Stimulated activated CD8-positive, alpha-beta memory T cell treated with anti-CD3 and anti-CD28 coated beads, Interleukin-12 subunit alpha, Interleukin-12 subunit beta, amount 100 ng/mL, for 24 hours (primary cell): Measurements from ENCODE around the gene SSC4D.
"Not testable (repeated sequence)": the region's sequence is repeated elsewhere in the genome, so short reads cannot be mapped to it uniquely, and the experiment has no call there.

Experiments used
- DNase-seq: peaks from one replicate; pipeline ENCODE4 v3.0.0-alpha.2; 2020; ENCODE audit errors: extremely low read depth

SSC4D gene

GRCh38 chr7:76409537-76409936 is at the start of gene SSC4D:
Gene SSC4D (minus strand): TSS chr7:76409697. CDS start chr7:76404439, 5,258 bp downstream.
- no peak for DNase-seq

- not testable (repeated sequence) for DNase-seq
Observed at GRCh38 chr7:76458504-76458903, 49.0 kb upstream of the SSC4D start.

GRCh38 chr7:76457017-76457416 is 47.5 kb upstream of the SSC4D start:
- not testable (repeated sequence) for DNase-seq

DNA sequence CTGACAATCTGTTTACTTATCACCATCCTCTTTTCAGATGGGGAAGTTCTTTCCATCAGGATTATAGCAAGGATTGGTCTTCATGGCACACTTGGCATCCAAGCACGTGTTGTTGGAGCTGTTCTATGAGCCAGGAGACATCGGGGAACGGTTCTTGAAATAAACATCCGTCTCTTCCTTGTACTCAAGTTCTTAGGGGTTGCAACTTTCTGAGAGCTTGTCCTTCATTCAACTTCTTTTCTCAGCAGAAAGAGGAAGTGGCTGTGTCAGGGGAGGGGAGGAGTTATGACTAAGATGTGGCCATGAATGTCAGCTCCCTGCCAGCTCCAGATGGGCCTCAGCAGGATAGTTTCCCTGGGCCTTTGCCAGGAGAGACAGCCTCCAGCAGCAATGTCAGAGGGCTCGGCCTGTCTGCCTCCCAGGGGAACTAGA is 36.1 kb upstream of the SSC4D start:
- not testable (repeated sequence) for DNase-seq

- DNase-seq: not testable (repeated sequence)
Observed at GRCh38 chr7:76443846-76444245, 34.3 kb upstream of the SSC4D start.

DNA sequence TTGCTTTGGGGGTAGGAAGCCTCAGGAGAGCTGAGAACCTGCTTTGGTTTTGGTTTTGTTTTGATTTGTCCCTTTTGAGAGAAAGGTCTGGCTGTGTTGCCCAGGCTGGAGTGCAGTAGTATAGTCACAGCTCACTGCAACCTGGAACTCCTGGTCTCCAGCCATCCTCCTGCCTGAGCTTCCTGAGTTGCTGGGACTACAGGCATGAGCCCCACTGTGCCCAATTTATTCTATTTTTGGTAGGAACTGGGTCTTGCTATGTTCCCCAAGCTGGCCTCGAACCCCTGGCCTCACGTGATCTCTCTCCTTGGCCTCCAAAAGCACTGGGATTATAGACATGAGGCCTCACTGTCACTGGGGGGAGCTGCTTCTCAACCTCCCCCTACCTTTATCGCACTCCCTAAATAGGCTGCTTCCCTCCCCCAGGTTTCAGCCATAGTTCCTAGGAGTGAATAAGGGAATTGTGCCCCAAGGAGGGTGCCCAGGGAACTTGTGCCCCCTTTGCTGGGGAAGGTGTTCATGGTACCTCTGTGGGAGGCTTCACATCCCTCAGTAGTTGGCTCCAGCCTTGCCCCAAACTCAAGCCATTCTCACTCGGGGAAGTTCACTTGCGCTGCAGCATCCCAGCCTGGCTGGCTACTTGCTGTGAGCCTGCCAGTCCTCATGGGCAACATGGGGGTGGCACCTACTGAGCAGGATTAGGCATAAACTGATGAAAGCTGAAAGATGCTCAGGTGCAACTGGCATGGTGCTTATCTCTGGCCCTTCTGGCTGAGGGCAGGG is 33.4 kb upstream of the SSC4D start:
- DNase-seq: not testable (repeated sequence)

DNA sequence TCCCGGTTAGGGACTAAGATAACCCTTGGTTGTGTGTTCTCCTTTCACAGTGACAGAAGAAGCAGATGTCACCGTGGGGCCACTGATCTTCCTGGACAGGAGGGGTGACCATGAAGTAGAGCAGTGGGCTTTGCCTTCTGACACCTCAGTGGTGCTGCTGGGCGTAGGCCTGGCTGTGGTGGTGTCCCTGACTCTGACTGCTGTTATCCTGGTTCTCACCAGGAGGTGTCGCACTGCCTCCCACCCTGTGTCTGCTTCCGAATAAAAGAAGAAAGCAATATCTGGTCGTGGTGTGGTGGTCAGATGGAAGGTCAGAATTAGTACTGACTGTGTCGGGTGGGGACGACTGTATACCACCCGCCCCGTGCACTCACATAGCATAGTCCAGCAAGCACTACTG is 32.3 kb upstream of the SSC4D start:
- DNase-seq: not testable (repeated sequence)

- not testable (repeated sequence) for DNase-seq
Observed at GRCh38 chr7:76440404-76440803, 30.9 kb upstream of the SSC4D start.

DNA sequence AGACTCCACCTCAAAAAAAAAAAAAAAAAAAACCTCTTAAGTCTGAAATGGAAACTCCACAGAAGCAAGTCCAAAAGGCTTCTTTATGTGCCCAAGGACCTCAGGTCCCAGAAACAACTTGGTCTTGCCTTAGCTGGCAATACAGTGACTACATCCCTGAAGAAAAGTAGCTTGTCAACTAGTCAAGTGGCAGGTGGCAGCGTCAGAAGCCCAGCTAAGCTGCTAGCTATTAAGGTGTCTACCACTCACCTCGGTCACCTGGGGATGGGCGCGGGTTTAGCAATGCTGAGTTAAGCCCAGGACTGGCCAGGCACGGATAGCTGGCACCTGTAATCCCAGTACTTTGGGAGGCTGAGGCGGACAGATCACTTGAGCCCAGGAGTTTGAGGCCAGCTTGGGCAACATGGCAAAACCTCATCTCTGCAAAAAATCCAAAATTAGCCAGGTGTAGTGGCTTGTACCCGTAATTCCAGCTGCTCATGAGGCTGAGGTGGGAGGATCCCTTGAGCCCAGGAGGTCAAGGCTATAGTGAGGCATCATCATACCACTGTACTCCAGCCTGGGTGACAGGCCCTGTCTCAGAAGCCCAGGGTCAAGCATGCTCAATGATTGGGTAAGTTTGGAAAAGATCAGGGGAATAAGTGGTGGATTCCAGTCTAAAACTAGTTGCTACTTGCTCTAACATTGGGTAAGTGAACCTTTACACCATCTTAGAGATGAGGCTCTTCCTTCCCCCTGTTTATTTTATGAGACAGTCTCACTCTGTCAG is 29.8 kb upstream of the SSC4D start:
- not testable (repeated sequence) for DNase-seq

DNA sequence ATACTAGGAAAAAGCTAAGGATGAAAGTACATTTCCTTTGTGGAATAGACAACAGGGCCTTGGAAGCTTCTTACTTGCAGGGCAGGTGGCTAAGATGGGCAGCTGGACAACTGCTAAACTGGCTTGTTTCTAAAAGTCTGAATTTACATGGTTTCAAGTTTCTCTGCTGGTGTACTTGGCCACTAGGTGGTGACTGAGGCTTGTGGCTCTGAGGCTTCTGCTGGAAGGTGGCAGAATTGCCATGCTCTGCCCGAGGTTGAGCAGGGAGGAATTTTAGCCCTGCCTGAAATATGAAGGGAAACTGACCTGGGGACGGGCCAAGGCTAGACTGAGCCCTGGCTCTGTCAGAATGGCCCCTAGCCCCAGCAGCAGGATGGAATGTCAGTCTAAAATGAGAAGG is 28.4 kb upstream of the SSC4D start:
- DNase-seq: not testable (repeated sequence)

DNA sequence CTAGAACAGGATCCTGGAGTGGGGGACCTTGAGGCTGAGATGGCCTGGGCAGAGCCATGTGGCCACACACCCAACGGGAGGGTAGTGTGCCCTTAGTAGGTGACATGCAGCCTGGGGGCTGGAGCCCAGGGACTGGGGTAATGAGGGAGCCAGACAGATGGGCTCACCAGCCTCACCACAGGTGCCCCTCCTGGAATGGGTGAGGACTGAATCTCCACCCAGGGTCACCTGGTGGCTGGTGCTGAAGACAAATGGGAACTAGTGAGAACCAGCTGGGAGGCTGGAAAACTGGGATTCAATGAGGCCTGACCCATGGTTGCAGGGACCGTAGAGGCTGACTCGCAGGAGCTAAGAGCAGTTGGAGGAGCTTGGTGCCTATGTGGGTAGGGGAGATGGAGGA is 21.3 kb upstream of the SSC4D start:
- no peak for DNase-seq

DNA sequence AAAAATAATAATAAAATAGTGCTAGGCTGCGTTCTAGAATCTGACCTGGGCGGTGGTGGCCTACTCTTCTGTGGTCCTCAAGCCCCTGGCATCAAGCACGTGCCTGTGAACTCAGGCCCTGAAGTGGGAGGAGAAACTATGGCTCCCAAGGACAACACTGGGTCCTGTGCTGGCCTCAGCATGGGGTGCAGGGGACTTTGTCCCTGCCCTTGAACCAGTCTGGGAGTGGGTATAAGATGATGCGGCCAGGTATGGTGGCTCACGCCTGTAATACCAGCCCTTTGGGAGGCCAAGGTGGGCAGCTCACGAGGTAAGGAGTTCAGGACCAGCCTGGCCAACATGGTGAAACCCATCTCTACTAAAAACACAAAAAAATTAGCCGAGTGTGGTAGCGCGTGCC is 20.7 kb upstream of the SSC4D start:
- no peak for DNase-seq

DNA sequence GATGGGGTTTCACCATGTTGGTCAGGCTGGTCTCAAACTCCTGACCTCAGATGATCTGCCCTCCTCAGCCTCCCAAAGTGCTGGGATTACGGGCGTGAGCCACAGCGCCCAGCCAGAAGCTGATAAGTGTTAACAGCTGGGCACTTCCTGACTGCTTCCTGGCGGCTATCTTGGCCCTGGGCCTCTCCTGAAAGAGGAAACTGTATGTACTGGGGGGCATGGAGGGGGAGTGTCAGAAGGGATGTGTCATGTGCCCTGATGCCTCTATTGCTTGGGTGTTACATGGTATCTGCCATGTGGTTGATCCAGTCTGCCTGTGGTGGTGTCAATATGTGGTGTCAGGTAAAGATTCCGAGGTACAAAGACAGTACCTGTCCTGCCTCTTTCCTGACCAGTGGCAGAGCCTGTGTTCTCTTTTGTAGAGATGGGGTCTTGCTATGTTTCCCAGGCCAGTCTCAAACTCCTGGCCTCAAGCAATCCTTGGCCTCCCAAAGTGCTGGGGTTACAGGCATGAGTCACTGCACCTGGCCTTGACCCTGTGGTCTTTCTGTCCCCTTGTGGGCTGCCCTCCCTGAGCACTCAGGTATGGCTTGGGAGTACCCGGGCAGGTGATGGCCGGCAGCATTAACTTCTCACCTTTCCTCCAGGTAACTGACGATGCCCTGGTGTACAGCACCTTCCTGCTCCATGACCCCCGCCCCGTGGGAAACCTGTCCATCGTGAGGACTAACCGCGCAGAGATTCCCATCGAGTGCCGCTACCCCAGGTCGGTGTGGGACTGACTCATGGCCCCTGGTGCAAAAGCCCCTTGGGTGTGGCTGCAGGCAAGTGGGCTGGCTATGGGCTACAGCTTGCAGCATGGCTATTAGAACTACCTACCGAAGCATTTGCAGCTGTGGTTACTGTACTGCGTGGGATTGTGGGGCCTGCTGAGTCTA is 19.6 kb upstream of the SSC4D start:
- DNase-seq: no peak

DNA sequence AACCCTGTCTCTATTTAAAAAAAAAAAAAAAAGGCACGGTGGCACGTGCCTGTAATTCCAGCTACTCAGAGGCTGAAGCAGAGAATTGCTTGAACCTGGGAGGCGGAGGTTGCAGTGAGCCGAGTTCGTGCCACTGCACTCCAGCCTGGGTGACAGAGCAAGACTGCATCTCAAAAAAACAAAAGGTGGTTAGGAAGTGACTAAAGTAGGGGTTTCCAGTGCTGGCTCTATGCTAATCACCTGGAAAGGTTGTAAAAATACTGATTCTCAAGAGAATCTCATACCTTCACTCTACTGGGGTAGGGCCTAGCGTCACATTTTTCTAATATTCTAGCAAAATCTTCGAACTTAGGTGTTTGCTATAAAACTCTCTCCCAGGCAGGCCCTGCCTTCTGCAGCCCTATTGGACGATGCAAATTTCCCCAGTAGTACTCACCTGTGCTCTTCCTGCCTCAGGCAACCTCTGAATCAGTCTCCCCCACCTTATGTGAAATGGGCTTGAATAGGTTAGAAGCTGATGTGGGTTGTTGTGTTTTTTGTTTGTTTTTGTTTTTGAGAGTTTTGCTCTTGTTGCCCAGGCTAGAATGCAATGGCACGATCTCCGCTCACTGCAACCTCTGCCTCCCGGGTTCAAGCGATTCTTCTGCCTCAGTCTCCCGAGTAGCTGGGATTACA is 18.8 kb upstream of the SSC4D start:
- DNase-seq: no peak

GRCh38 chr7:76427635-76428034 is 18.1 kb upstream of the SSC4D start:
- DNase-seq: no peak

- DNase-seq: no peak
Observed at GRCh38 chr7:76426246-76426645, 16.7 kb upstream of the SSC4D start.

- DNase-seq: not testable (repeated sequence)
Observed at GRCh38 chr7:76425558-76425957, 16.1 kb upstream of the SSC4D start.

GRCh38 chr7:76425156-76425555 is 15.7 kb upstream of the SSC4D start:
- DNase-seq: no peak

DNA sequence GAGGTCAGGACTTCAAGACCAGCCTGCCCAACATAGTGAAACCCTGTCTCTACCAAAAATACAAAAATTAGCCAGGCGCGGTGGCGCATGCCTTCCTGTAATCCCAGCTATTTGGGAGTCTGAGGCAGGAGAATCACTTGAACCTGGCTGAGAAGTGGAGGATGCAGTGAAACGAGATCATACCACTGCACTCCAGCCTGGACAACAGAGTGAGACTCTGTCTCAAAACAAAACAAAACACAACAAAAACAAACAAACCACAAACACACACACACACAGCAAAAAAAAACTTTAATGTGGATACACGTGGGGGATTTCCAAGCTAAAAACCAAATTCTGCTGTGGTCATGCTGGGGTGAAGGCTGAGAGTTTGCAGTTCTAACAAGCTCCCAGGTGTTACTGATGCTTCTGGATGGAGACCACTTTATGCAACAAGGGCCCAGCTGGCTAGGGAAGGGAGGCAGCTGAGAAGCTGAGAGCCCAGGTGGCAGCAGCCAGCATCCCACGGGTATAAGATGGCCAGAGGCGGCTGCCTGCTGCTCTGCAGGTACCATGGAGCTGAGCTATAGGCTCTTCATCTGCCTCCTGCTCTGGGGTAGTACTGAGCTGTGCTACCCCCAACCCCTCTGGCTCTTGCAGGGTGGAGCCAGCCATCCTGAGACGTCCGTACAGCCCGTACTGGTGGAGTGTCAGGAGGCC is 15.1 kb upstream of the SSC4D start, which contains the start of gene ZP3:
ZP3 (plus strand) TSS at position 538 of the 699 bp plus-strand sequence; CDS start at position 553, 15 bp downstream.
- no peak for DNase-seq

DNA sequence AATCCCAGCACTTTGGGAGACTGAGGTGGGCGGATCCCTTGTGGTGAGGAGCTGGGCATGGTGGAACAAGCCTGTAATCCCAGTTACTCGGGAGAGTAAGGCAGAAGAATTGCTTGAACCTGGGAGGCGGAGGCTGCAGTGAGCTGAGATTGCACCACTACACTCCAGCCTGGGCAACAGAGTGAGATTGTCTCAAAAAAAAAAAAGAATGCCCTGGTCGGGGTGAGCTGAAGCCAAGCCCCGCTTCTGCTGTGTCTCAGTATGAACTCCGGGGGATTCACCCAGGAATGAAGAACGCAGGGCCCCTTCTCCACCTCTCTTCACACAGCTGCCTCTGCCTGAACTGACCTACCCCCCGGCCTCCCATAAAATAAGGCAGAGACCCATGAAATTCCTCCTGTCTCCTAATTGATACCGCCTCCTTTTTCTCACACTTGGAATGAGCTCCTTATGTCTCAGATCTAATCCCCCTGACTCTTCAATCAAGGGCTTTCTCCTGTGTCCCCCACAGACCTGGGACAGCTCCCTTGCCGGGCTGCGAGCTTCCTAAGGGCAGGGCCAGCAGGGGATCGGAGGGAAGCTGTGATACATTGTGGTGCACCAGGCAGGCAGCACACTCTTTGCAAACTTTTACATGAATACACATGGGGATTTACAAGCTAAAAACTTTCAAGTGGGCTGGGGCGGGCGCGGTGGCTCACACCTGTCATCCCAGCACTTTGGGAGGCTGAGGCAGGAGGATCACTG is 14.3 kb upstream of the SSC4D start:
- no peak for DNase-seq
